A549 treated with AZD9567 at 1 μM for 4 hours (cell line): ENCODE data around the gene LCN2. TPM values are rescaled to one million over a fixed set of nuclear protein-coding genes. Genes with fewer than 3 reads are reported as not detected.

Experiments used
- total RNA-seq: library from RNA; stranded (reverse); fragments of 200-300 nt; extraction: Qiagen RNA extraction; gene quantifications from 5 replicates; pipeline ENCODE4 v1.2.3, GENCODE V29; 2022; ENCODE audit not compliant: insufficient read depth

LCN2 gene
- 2.9 to 6.8 TPM (median 3.9 TPM) in 5 replicates for total RNA-seq

GRCh38 chr9:128149001-128149701, at the start of gene LCN2:
LCN2 (plus strand) TSS chr9:128149453; CDS start chr9:128149526, 73 bp downstream.

GRCh38 chr9:128127568-128127989, 21.7 kb upstream of the LCN2 start, which contains the start of gene PTGES2:
PTGES2 (minus strand) TSS chr9:128127729; CDS start chr9:128127717, 12 bp downstream.

GRCh38 chr9:128159784-128160602, 10.7 kb downstream of the LCN2 start, which contains the start of gene BBLN:
BBLN (plus strand) TSS chr9:128160265; CDS start chr9:128160408, 143 bp downstream.

GRCh38 chr9:128191406-128192046, 42.3 kb downstream of the LCN2 start, which contains the start of gene CIZ1:
CIZ1 (minus strand) TSS chr9:128191572; CDS start chr9:128190857, 715 bp downstream.

Other genes starting within 250 kb of the LCN2 start
- gene ST6GALNAC6, start 249.8 kb upstream of the LCN2 start, total RNA-seq: 19.5 to 29.9 TPM (median 22.3 TPM) in 5 replicates
- 16.1 to 19.0 TPM (median 18.1 TPM) in 5 replicates for gene ST6GALNAC4, start 232.4 kb upstream of the LCN2 start, total RNA-seq
- 1.1 to 7.0 TPM (median 2.2 TPM) in 5 replicates for gene PIP5KL1, start 218.7 kb upstream of the LCN2 start, total RNA-seq
- gene DPM2, start 211.6 kb upstream of the LCN2 start, total RNA-seq: 38.0 to 48.2 TPM (median 43.1 TPM) in 5 replicates
- 35.1 to 66.4 TPM (median 44.3 TPM) in 5 replicates for gene EEIG1, start 168.5 kb upstream of the LCN2 start, total RNA-seq
- 2.6 to 6.8 TPM (median 6.1 TPM) in 5 replicates for gene NAIF1, start 82.1 kb upstream of the LCN2 start, total RNA-seq
- 5.6 to 9.4 TPM (median 8.3 TPM) in 5 replicates for gene SLC25A25, start 81.2 kb upstream of the LCN2 start, total RNA-seq
- gene PTGES2, start 21.7 kb upstream of the LCN2 start, total RNA-seq: 75.3 to 103 TPM (median 98.9 TPM) in 5 replicates
- 47.1 to 75.1 TPM (median 62.3 TPM) in 5 replicates for gene BBLN, start 10.8 kb downstream of the LCN2 start, total RNA-seq
- gene CIZ1, start 42.1 kb downstream of the LCN2 start, total RNA-seq: 67.2 to 92.6 TPM (median 81.2 TPM) in 5 replicates
- gene DNM1, start 53.9 kb downstream of the LCN2 start, total RNA-seq: 80.2 to 85.7 TPM (median 83.0 TPM) in 5 replicates
- gene GOLGA2, start 126.6 kb downstream of the LCN2 start, total RNA-seq: 39.6 to 53.2 TPM (median 47.6 TPM) in 5 replicates
- 36.3 to 45.7 TPM (median 44.4 TPM) in 5 replicates for gene SWI5, start 126.8 kb downstream of the LCN2 start, total RNA-seq
- gene TRUB2, start 173.0 kb downstream of the LCN2 start, total RNA-seq: 35.5 to 51.7 TPM (median 48.0 TPM) in 5 replicates
- 57.5 to 66.0 TPM (median 60.2 TPM) in 5 replicates for gene COQ4, start 173.4 kb downstream of the LCN2 start, total RNA-seq
- gene SLC27A4, start 191.1 kb downstream of the LCN2 start, total RNA-seq: 37.7 to 51.0 TPM (median 46.1 TPM) in 5 replicates
- gene URM1, start 221.9 kb downstream of the LCN2 start, total RNA-seq: 77.4 to 87.0 TPM (median 80.7 TPM) in 5 replicates